Measurements from ENCODE around the gene CNNM3. TPM values are rescaled to one million over a fixed set of nuclear protein-coding genes. Genes with fewer than 3 reads are reported as not detected.
"Not testable (repeated sequence)": the region's sequence is repeated elsewhere in the genome, so short reads cannot be mapped to it uniquely, and the experiment has no call there.

CNNM3 gene
- 34.5 TPM for total RNA-seq

GRCh38 chr2:96816127-96816835 is at the start of gene CNNM3:
CNNM3 (plus strand) TSS chr2:96816268; CDS start chr2:96816278, 10 bp downstream.
- DNase-seq (ENCODE audit: low read depth in 2 of 3, low spot score in 2 of 3): peak; percentile 81 to 95 (median 92)

- no peak for DNase-seq (ENCODE audit: low read depth in 2 of 3, low spot score in 2 of 3)
These were observed 48.8 kb upstream of the CNNM3 start for GRCh38 chr2:96767135-96767871.

- no peak for DNase-seq (ENCODE audit: low read depth in 2 of 3, low spot score in 2 of 3)
These were observed 47.9 kb upstream of the CNNM3 start for GRCh38 chr2:96768083-96768561.

- DNase-seq (ENCODE audit: low read depth in 2 of 3, low spot score in 2 of 3): no peak
These were observed 46.3 kb upstream of the CNNM3 start for GRCh38 chr2:96769814-96770213.

GRCh38 chr2:96770442-96771202 is 45.4 kb upstream of the CNNM3 start:
- no peak for DNase-seq (ENCODE audit: low read depth in 2 of 3, low spot score in 2 of 3)

GRCh38 chr2:96771796-96772618 is 44.1 kb upstream of the CNNM3 start:
- DNase-seq (ENCODE audit: low read depth in 2 of 3, low spot score in 2 of 3): no peak

GRCh38 chr2:96772903-96773671 is 43.0 kb upstream of the CNNM3 start:
- no peak for DNase-seq (ENCODE audit: low read depth in 2 of 3, low spot score in 2 of 3)

- DNase-seq (ENCODE audit: low read depth in 2 of 3, low spot score in 2 of 3): peak in 2 of 3 donors; percentile 80 to 84
These were observed 42.1 kb upstream of the CNNM3 start for GRCh38 chr2:96773922-96774321.

- no peak for DNase-seq (ENCODE audit: low read depth in 2 of 3, low spot score in 2 of 3)
These were observed 40.9 kb upstream of the CNNM3 start for GRCh38 chr2:96775160-96775559.

- DNase-seq (ENCODE audit: low read depth in 2 of 3, low spot score in 2 of 3): no peak
These were observed 32.7 kb upstream of the CNNM3 start for GRCh38 chr2:96783388-96783787.

- no peak for DNase-seq (ENCODE audit: low read depth in 2 of 3, low spot score in 2 of 3)
These were observed 28.7 kb upstream of the CNNM3 start for GRCh38 chr2:96787411-96787810.

GRCh38 chr2:96788442-96789244 is 27.4 kb upstream of the CNNM3 start:
- no peak for DNase-seq (ENCODE audit: low read depth in 2 of 3, low spot score in 2 of 3)

GRCh38 chr2:96789245-96789617 is 26.8 kb upstream of the CNNM3 start:
- DNase-seq (ENCODE audit: low read depth in 2 of 3, low spot score in 2 of 3): no peak

- no peak for DNase-seq (ENCODE audit: low read depth in 2 of 3, low spot score in 2 of 3)
These were observed 23.0 kb upstream of the CNNM3 start for GRCh38 chr2:96792772-96793749.

GRCh38 chr2:96795076-96795475 is 21.0 kb upstream of the CNNM3 start:
- no peak for DNase-seq (ENCODE audit: low read depth in 2 of 3, low spot score in 2 of 3)

GRCh38 chr2:96796497-96796896 is 19.6 kb upstream of the CNNM3 start:
- not testable (repeated sequence) for DNase-seq (ENCODE audit: low read depth in 2 of 3, low spot score in 2 of 3)

GRCh38 chr2:96797066-96797625 is 18.9 kb upstream of the CNNM3 start:
- DNase-seq (ENCODE audit: low read depth in 2 of 3, low spot score in 2 of 3): no peak

Data from hematopoietic multipotent progenitor cell (in vitro differentiated cells).